Measurements from ENCODE around the gene PCBP3. TPM values are rescaled to one million over a fixed set of nuclear protein-coding genes. Genes with fewer than 3 reads are reported as not detected.

The PCBP3 gene
- total RNA-seq, 4 donors from 2014 or later = 0.13 to 0.26 TPM; not detected in 2

DNA sequence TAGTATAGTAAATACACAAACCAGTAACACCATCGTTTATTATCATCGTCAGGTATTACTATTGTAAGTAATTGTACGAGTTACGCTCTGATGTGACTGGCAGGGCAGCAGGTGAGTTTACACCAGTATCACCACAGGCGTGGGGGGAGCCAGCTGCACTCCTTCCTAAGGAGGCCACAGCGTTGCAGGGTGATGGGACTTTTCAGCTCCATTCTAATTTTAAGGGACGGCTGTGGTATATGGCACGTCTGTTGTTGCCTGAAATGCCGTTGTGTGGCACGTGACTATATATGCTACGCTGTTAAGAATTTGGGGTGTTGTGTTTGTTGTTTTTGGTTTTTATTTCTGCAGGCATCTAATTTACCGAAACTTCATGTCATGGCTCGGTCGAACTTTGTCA is 173.3 kb downstream of the PCBP3 start:
- in situ Hi-C loops (cut with MboI; ENCODE audit: low sequenced_read_pairs in 4 of 4) = loop anchor here (10.0 to 25.0 kb wide), 2 partner anchors 254 to 262 kb away; no protein-coding TSS in a partner anchor
- no peaks in the 10 kb centered on the region for H3K4me1 ChIP-seq
- H3K36me3 ChIP-seq = no peaks in the 10 kb centered on the region
- intact Hi-C loops (cut with DNase I; ENCODE audit: low total_unique reads) = no loop called here
- peaks cover 0 to 4% (median 0%) of the 10 kb centered on the region in 3 donors for H3K27me3 ChIP-seq
- no peak for DNase-seq
- no peak for ATAC-seq
- H3K27ac ChIP-seq = no peak overlapping the region
- H3K9me3 ChIP-seq = no peaks in the 10 kb centered on the region
- H3K4me3 ChIP-seq = no peak overlapping the region
- TF ChIP-seq, protein P1, sequence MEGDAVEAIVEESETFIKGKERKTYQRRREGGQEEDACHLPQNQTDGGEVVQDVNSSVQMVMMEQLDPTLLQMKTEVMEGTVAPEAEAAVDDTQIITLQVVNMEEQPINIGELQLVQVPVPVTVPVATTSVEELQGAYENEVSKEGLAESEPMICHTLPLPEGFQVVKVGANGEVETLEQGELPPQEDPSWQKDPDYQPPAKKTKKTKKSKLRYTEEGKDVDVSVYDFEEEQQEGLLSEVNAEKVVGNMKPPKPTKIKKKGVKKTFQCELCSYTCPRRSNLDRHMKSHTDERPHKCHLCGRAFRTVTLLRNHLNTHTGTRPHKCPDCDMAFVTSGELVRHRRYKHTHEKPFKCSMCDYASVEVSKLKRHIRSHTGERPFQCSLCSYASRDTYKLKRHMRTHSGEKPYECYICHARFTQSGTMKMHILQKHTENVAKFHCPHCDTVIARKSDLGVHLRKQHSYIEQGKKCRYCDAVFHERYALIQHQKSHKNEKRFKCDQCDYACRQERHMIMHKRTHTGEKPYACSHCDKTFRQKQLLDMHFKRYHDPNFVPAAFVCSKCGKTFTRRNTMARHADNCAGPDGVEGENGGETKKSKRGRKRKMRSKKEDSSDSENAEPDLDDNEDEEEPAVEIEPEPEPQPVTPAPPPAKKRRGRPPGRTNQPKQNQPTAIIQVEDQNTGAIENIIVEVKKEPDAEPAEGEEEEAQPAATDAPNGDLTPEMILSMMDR (IDR thresholded peaks at IDR 0.05 in 4 of 5, conservative IDR thresholded peaks at IDR 0.05 in 1 of 5) = no peak
- no peak for TF ChIP-seq POLR2A (IDR thresholded peaks at IDR 0.05)

DNA sequence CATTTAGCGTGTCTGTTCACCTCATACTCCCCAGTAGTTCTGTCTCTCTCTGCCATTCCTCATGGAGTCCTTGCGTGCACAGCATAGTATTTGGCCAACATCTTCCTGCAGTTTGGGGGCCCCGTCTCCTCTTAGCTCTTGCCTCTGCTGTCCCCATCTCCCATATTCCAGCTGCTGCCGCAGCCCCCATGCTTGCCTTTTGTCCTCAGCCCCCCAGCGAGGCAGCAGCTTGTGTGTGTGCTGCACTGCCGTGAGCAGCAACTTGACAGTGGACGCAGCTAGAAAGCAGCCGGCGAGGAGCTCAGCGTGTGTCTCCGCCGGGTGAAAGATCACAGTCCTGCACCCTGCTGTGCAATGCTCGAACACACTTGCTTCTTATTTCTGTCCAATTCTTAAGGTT is 173.8 kb downstream of the PCBP3 start:
- DNase-seq (no peak), ATAC-seq (no peak)
- in situ Hi-C loops (cut with MboI; ENCODE audit: low sequenced_read_pairs in 4 of 4) = loop anchor here (10.0 to 25.0 kb wide), 2 partner anchors 255 to 263 kb away; no protein-coding TSS in a partner anchor

DNA sequence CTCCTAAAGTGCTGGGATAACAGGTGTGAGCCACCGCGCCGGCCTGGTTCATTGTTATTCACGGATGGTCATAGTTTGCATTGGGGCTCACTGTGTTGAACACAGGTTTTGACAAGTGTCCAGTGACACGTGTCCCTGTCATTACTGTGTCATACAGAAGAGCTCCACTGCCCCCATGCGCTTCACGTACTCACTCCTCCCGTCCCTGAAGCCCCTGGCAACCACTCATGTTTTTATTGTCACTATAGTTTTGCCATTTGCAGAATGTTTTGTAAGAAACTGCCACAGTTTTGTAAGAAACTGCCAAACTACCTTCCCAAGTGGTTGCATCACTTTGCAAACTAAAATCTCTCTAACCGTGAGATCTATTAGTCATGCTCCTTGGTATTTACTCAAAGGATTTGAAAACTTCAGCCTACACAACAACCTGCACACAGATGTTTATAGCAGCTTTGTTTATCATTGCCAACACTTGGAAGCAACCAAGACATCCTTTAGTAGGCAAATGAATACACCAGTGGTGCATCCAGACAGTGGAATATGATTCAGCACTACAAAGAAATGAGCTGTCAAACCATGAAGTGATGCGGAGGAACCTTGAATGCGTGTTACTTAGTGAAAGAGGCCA is 174.9 kb downstream of the PCBP3 start:
- no peak overlapping the region for H3K27ac ChIP-seq
- H3K36me3 ChIP-seq = no peaks in the 10 kb centered on the region
- no peaks in the 10 kb centered on the region for H3K9me3 ChIP-seq
- no peak overlapping the region for H3K4me3 ChIP-seq
- peaks cover 0 to 4% (median 0%) of the 10 kb centered on the region in 3 donors for H3K27me3 ChIP-seq
- DNase-seq = no peak
- in situ Hi-C loops (cut with MboI; ENCODE audit: low sequenced_read_pairs in 4 of 4) (loop anchor here (10.0 to 25.0 kb wide), 2 partner anchors 256 to 264 kb away; no protein-coding TSS in a partner anchor), intact Hi-C loops (cut with DNase I; ENCODE audit: low total_unique reads) (no loop called here)
- TF ChIP-seq, protein P1 (IDR thresholded peaks at IDR 0.05 in 4 of 5, conservative IDR thresholded peaks at IDR 0.05 in 1 of 5) = no peak
- TF ChIP-seq POLR2A (IDR thresholded peaks at IDR 0.05) = no peak
- H3K4me1 ChIP-seq = no peaks in the 10 kb centered on the region
- ATAC-seq = no peak

More for the DNA sequence above, 173.8 kb downstream of the PCBP3 start:
- no peaks in the 10 kb centered on the region for H3K9me3 ChIP-seq
- no peaks in the 10 kb centered on the region for H3K4me1 ChIP-seq
- H3K27ac ChIP-seq = no peak overlapping the region
- intact Hi-C loops (cut with DNase I; ENCODE audit: low total_unique reads) = no loop called here
- no peaks in the 10 kb centered on the region for H3K36me3 ChIP-seq
- peaks cover 0 to 4% (median 0%) of the 10 kb centered on the region in 3 donors for H3K27me3 ChIP-seq
- no peak overlapping the region for H3K4me3 ChIP-seq
- TF ChIP-seq, protein P1 (IDR thresholded peaks at IDR 0.05 in 4 of 5, conservative IDR thresholded peaks at IDR 0.05 in 1 of 5) = no peak
- no peak for TF ChIP-seq POLR2A (IDR thresholded peaks at IDR 0.05)

DNA sequence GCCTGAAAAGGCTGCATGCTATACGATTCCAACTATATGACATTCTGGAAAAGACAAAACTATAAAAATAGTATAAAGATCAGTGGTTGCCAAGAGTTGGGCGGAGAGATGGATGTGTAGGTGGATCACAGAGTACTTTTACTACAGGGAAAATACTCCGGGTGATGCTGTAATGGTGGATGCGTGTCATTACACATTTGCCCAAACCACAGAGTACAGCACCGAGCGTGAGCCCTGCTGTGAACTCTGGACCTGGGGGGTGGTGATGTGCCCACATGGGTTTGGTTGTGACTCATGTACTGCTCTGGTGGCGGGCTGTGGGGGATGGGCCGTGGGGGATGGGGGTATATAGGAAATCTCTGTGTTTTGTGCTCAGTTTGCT is 175.4 kb downstream of the PCBP3 start:
- Histone ChIP-seq H3K27ac (no peak overlapping the region), H3K4me3 (no peak overlapping the region), H3K9me3 (no peaks in the 10 kb centered on the region), H3K27me3 (peaks cover 0 to 4% (median 0%) of the 10 kb centered on the region in 3 donors), H3K36me3 (no peaks in the 10 kb centered on the region), H3K4me1 (no peaks in the 10 kb centered on the region)
- intact Hi-C loops (cut with DNase I; ENCODE audit: low total_unique reads) = no loop called here
- ATAC-seq (no peak), DNase-seq (no peak)
- in situ Hi-C loops (cut with MboI; ENCODE audit: low sequenced_read_pairs in 4 of 4) = loop anchor here (10.0 to 25.0 kb wide), 2 partner anchors 257 to 264 kb away; no protein-coding TSS in a partner anchor
- no peak for TF ChIP-seq POLR2A (IDR thresholded peaks at IDR 0.05)

DNA sequence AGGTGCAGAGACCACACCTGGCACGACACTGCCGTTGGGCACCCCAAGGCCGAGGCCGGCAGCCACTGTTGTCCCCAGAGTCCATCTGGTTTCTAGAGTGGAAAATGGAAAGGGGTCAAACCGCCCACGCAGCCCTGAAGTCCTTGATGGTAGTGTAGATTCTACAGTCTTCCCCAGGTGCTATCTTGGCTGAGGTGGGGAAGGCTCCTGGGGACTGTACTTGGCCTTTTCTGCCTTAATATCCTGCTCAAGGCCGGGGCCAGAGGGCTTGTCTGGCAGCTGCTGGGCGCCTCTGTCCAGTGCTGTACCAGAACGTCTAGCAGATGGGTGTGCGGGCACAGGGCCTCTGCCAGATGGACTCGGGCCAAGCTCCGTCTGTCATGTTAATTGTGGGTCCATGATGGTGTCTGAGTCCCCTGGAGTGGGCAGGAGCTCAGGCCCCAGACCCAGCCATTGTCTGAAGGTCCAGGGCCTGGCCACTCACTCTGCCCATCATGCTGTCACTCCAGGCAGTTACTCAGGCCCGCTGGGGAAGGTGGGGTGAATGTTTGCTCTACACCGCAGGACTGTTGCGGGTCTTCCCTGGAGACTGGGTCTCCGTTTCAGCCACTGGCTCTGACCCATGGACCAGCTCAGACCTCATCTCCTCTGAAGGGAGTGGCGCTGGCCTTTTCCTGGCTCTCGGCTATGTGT is 176.1 kb downstream of the PCBP3 start:
- ATAC-seq = no peak
- DNase-seq = no peak
- TF ChIP-seq POLR2A (IDR thresholded peaks at IDR 0.05) = no peak
- TF ChIP-seq, protein P1 (IDR thresholded peaks at IDR 0.05 in 4 of 5, conservative IDR thresholded peaks at IDR 0.05 in 1 of 5) = no peak
- intact Hi-C loops (cut with DNase I; ENCODE audit: low total_unique reads) = loop anchor here (1.0 kb wide), 1 partner anchor 264 kb away; no protein-coding TSS in a partner anchor
- Histone ChIP-seq H3K9me3 (no peaks in the 10 kb centered on the region), H3K4me1 (no peaks in the 10 kb centered on the region), H3K4me3 (no peak overlapping the region), H3K36me3 (no peaks in the 10 kb centered on the region), H3K27ac (no peak overlapping the region), H3K27me3 (peaks cover 0 to 4% (median 3%) of the 10 kb centered on the region in 3 donors)
- in situ Hi-C loops (cut with MboI; ENCODE audit: low sequenced_read_pairs in 4 of 4) = loop anchor here (10.0 to 25.0 kb wide), 2 partner anchors 257 to 265 kb away; no protein-coding TSS in a partner anchor

All from gastrocnemius medialis (tissue), 4 donors.